Neural progenitor cell (in vitro differentiated cells): ENCODE results near the gene HABP4.

ENCODE experiments used
- CTCF ChIP-seq: fragments of 200-600 bp; sonication (generic); IDR thresholded peaks from 2 replicates; pipeline ENCODE4 v1.5.1; 2017; ENCODE audit warnings: antibody characterized with exemption, mild to moderate bottlenecking
- EZH2phosphoT487 ChIP-seq: fragments of 200-600 bp; sonication (generic); IDR thresholded peaks from 2 replicates; pipeline ENCODE4 v1.6.1; 2017; ENCODE audit warnings: antibody characterized with exemption

- TF ChIP-seq CTCF (no peak), EZH2phosphoT487 (no peak)
Observed at GRCh38 chr9:96489482-96489979, 39.6 kb downstream of the HABP4 start.
